Measurements from ENCODE around the gene ZNF780B.

Gene ZNF780B

GRCh38 chr19:39983695-39984300, 72.2 kb downstream of the ZNF780B start:
- TF ChIP-seq Cebpa-rat (IDR thresholded peaks at IDR 0.05): no peak
- no peak overlapping the region for H3K9ac ChIP-seq
- H3K4me1 ChIP-seq: peaks cover 0 to 25% (median 0%) of the 10 kb centered on the region in 10 experiments; a peak in 5 of 20 replicates
- no peak overlapping the region for H3K4me2 ChIP-seq
- peaks cover 60 to 85% (median 66%) of the 10 kb centered on the region in 11 experiments for H3K9me3 ChIP-seq (replicated peaks in 1 of 11)
- H3K4me3 ChIP-seq: no peak overlapping the region
- peaks cover 0 to 27% (median 17%) of the 10 kb centered on the region in 11 experiments; a peak in 11 of 22 replicates for H4K20me1 ChIP-seq
- H3K27me3 ChIP-seq: no peaks in the 10 kb centered on the region
- peaks cover 60 to 93% (median 88%) of the 10 kb centered on the region in 11 experiments for H3K36me3 ChIP-seq
- H3K27ac ChIP-seq: no peak overlapping the region

GRCh38 chr19:39982883-39983282, 73.1 kb downstream of the ZNF780B start:
- Histone ChIP-seq H3K4me3 (no peak overlapping the region), H3K27ac (no peak overlapping the region), H3K36me3 (peaks cover 64 to 93% (median 89%) of the 10 kb centered on the region in 11 experiments), H3K4me1 (peaks cover 0 to 34% (median 0%) of the 10 kb centered on the region in 10 experiments; a peak in 5 of 20 replicates), H3K9ac (no peak overlapping the region), H3K27me3 (no peaks in the 10 kb centered on the region), H3K9me3 (replicated peaks in 1 of 11) (peaks cover 52 to 76% (median 57%) of the 10 kb centered on the region in 11 experiments), H4K20me1 (peaks cover 0 to 36% (median 27%) of the 10 kb centered on the region in 11 experiments; a peak in 17 of 22 replicates), H3K4me2 (no peak overlapping the region)
- TF ChIP-seq Cebpa-rat (IDR thresholded peaks at IDR 0.05): no peak

Measured in BLaER1 treated with 17β-estradiol and CSF1 and Interleukin-3, amounts not matched to agents 10 nM and 100 nM (cell line).